ENCODE results near the gene EIF3F. TPM values are rescaled to one million over a fixed set of nuclear protein-coding genes. Genes with fewer than 3 reads are reported as not detected.

The EIF3F gene
- total RNA-seq, 1 experiment from 2014 or later, result 197 TPM

DNA sequence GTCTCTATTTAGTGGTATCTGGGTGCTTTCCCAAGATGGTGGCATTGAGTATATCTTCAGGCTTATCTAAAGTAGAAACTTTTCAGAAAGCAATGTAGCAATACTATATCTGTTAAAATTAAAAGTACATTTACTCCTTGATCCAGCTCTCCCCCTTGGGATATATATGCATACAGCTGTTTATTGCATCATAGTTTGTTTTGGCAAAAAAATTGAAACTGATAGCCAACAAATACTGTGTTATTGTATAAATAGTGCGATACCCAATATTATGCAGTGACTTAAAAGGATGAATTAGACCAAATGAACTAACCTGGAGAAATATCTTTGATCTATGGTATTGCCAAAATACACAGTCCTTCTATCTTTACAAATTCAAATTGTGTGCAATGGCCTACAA, 37.2 kb upstream of the EIF3F start:
- H3K27ac Mint-ChIP-seq (ENCODE audit: unreplicated experiment), result no peak overlapping the region
- H3K9me3 Mint-ChIP-seq (ENCODE audit: low read depth, unreplicated experiment), result no peaks in the 10 kb centered on the region
- H3K27me3 Mint-ChIP-seq (ENCODE audit: unreplicated experiment), result peaks cover 18% of the 10 kb centered on the region
- CTCF ChIA-PET, result no interaction called here
- H3K4me1 Mint-ChIP-seq (ENCODE audit: low read depth, unreplicated experiment), result no peaks in the 10 kb centered on the region
- TF ChIP-seq, protein P1, sequence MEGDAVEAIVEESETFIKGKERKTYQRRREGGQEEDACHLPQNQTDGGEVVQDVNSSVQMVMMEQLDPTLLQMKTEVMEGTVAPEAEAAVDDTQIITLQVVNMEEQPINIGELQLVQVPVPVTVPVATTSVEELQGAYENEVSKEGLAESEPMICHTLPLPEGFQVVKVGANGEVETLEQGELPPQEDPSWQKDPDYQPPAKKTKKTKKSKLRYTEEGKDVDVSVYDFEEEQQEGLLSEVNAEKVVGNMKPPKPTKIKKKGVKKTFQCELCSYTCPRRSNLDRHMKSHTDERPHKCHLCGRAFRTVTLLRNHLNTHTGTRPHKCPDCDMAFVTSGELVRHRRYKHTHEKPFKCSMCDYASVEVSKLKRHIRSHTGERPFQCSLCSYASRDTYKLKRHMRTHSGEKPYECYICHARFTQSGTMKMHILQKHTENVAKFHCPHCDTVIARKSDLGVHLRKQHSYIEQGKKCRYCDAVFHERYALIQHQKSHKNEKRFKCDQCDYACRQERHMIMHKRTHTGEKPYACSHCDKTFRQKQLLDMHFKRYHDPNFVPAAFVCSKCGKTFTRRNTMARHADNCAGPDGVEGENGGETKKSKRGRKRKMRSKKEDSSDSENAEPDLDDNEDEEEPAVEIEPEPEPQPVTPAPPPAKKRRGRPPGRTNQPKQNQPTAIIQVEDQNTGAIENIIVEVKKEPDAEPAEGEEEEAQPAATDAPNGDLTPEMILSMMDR (IDR thresholded peaks at IDR 0.05; ENCODE audit: unreplicated experiment), result no peak
- intact Hi-C loops (cut with micrococcal nuclease; ENCODE audit: unreplicated experiment), result no loop called here
- no peaks in the 10 kb centered on the region for H3K36me3 Mint-ChIP-seq (ENCODE audit: insufficient read depth, unreplicated experiment)
- DNase-seq, result no peak
- BruUV-seq (replicated peaks), result no TSS peak
- H3K4me3 Mint-ChIP-seq (ENCODE audit: low read depth, unreplicated experiment), result no peak overlapping the region

DNA sequence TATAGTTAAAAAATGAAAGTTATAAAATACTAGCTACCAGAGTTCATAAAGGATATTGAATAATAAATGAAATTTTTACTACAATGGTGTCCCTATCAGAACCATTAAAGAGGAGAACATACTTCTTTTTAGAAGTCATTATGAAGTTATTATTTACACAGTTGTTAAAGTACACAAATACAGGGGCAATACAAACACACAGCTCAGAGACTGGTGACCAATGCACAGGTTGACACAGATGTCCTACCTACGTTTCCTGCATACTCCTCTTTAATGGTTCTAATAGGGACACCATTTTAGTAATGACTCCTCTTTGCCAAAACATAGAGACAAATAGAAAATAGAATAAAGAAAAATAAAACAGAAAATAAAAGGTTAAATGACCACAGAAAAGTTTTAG, 31.9 kb upstream of the EIF3F start:
- Mint-ChIP-seq H3K4me1 (ENCODE audit: low read depth, unreplicated experiment) (no peaks in the 10 kb centered on the region), H3K27me3 (ENCODE audit: unreplicated experiment) (peaks cover 22% of the 10 kb centered on the region), H3K27ac (ENCODE audit: unreplicated experiment) (no peak overlapping the region), H3K4me3 (ENCODE audit: low read depth, unreplicated experiment) (no peak overlapping the region), H3K9me3 (ENCODE audit: low read depth, unreplicated experiment) (no peaks in the 10 kb centered on the region), H3K36me3 (ENCODE audit: insufficient read depth, unreplicated experiment) (no peaks in the 10 kb centered on the region)
- CTCF ChIA-PET, result no interaction called here
- intact Hi-C loops (cut with micrococcal nuclease; ENCODE audit: unreplicated experiment), result no loop called here
- no TSS peak for BruUV-seq (replicated peaks)
- TF ChIP-seq, protein P1 (IDR thresholded peaks at IDR 0.05; ENCODE audit: unreplicated experiment), result no peak
- no peak for DNase-seq

- H3K4me3 Mint-ChIP-seq (ENCODE audit: low read depth, unreplicated experiment), result no peak overlapping the region
- CTCF ChIA-PET, result no interaction called here
- intact Hi-C loops (cut with micrococcal nuclease; ENCODE audit: unreplicated experiment), result no loop called here
- H3K4me1 Mint-ChIP-seq (ENCODE audit: low read depth, unreplicated experiment), result no peaks in the 10 kb centered on the region
- TF ChIP-seq, protein P1 (IDR thresholded peaks at IDR 0.05; ENCODE audit: unreplicated experiment), result no peak
- BruUV-seq (replicated peaks), result no TSS peak
- no peak for DNase-seq
- H3K36me3 Mint-ChIP-seq (ENCODE audit: insufficient read depth, unreplicated experiment), result no peaks in the 10 kb centered on the region
- H3K27me3 Mint-ChIP-seq (ENCODE audit: unreplicated experiment), result peaks cover 33% of the 10 kb centered on the region
- no peak overlapping the region for H3K27ac Mint-ChIP-seq (ENCODE audit: unreplicated experiment)
- H3K9me3 Mint-ChIP-seq (ENCODE audit: low read depth, unreplicated experiment), result no peaks in the 10 kb centered on the region
Observed at GRCh38 chr11:7964261-7964660, 22.9 kb upstream of the EIF3F start.

DNA sequence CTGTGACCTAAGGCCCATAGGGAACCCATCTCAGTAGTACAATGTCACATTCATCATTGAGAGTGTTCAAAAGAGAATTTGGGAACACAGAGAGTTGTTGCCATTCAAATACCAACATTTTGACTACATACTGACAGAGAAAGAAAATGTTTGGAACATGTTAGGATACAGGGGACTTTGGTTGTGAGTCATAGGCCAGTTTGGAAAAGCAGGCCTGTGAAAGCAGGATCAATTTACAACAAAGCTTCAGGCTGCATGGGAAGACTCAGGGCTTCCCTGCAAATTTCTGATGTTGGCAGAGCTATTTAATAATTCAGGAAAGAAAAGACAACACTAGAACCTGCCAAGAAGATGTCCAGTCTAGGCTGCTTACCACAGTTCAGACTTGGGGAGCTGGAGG, 22.3 kb upstream of the EIF3F start:
- TF ChIP-seq, protein P1 (IDR thresholded peaks at IDR 0.05; ENCODE audit: unreplicated experiment), result no peak
- Mint-ChIP-seq H3K9me3 (ENCODE audit: low read depth, unreplicated experiment) (no peaks in the 10 kb centered on the region), H3K4me3 (ENCODE audit: low read depth, unreplicated experiment) (no peak overlapping the region), H3K4me1 (ENCODE audit: low read depth, unreplicated experiment) (no peaks in the 10 kb centered on the region), H3K27me3 (ENCODE audit: unreplicated experiment) (peaks cover 27% of the 10 kb centered on the region), H3K36me3 (ENCODE audit: insufficient read depth, unreplicated experiment) (no peaks in the 10 kb centered on the region), H3K27ac (ENCODE audit: unreplicated experiment) (no peak overlapping the region)
- CTCF ChIA-PET, result interaction anchor here (0.5 kb wide), 1 partner anchor 163 kb away, joined by 4 read pairs; no protein-coding TSS in a partner anchor
- no peak for DNase-seq
- intact Hi-C loops (cut with micrococcal nuclease; ENCODE audit: unreplicated experiment), result no loop called here
- BruUV-seq (replicated peaks), result no TSS peak
